GM12874 (cell line): ENCODE measurements around the gene PNMA8B.

Experiments used
- CTCF ChIP-seq: IDR thresholded peaks from 2 replicates; pipeline ENCODE4 v1.5.1; 2011; ENCODE audit warnings: low read depth, mild to moderate bottlenecking, control low read depth, low read length, moderate library complexity; ENCODE audit not compliant: insufficient read depth

The PNMA8B gene

GRCh38 chr19:46466536-46467196, 29.0 kb downstream of the PNMA8B start:
- TF ChIP-seq CTCF, result no peak

GRCh38 chr19:46463516-46463915, 32.2 kb downstream of the PNMA8B start:
- TF ChIP-seq CTCF, result no peak

- no peak for TF ChIP-seq CTCF
Observed at GRCh38 chr19:46461537-46461936, 34.1 kb downstream of the PNMA8B start.

- TF ChIP-seq CTCF, result no peak
Observed at GRCh38 chr19:46460981-46461380, 34.7 kb downstream of the PNMA8B start.

GRCh38 chr19:46460055-46460454, 35.6 kb downstream of the PNMA8B start:
- TF ChIP-seq CTCF, result no peak

GRCh38 chr19:46456930-46457329, 38.7 kb downstream of the PNMA8B start:
- no peak for TF ChIP-seq CTCF

GRCh38 chr19:46454244-46454643, 41.4 kb downstream of the PNMA8B start:
- TF ChIP-seq CTCF, result no peak
